Mesothelial cell of epicardium (in vitro differentiated cells): ENCODE measurements around the gene YTHDF1. TPM values are rescaled to one million over a fixed set of nuclear protein-coding genes. Genes with fewer than 3 reads are reported as not detected.

Experiments
- DNase-seq, 2 experiments: peaks; one replicate each; pipeline ENCODE4 v3.0.0; 2021; ENCODE audit warnings: low spot score in 2 of 2; ENCODE audit not compliant: unreplicated experiment in 2 of 2
- H3K27ac Mint-ChIP-seq: 2 replicates; pipeline ENCODE4 v1.8.0; 2021; ENCODE audit warnings: mixed read lengths
- H3K27me3 Mint-ChIP-seq: 2 replicates; pipeline ENCODE4 v1.8.0; 2021; ENCODE audit warnings: low read depth, mixed read lengths
- H3K36me3 Mint-ChIP-seq: 2 replicates; pipeline ENCODE4 v1.8.0; 2021; ENCODE audit warnings: mixed read lengths
- H3K4me1 Mint-ChIP-seq: 2 replicates; pipeline ENCODE4 v1.8.0; 2021; ENCODE audit warnings: mixed read lengths
- H3K4me3 Mint-ChIP-seq: 2 replicates; pipeline ENCODE4 v1.8.0; 2021; ENCODE audit warnings: mild to moderate bottlenecking, moderate library complexity, mixed read lengths
- H3K9me3 Mint-ChIP-seq: 2 replicates; pipeline ENCODE4 v1.8.0; 2021; ENCODE audit warnings: mixed read lengths
- CTCF ChIP-seq: fragments of 200-600 bp; sonication (generic); IDR thresholded peaks from one replicate; pipeline ENCODE4 v1.5.0; 2021; ENCODE audit warnings: antibody characterized with exemption; ENCODE audit not compliant: unreplicated experiment
- total RNA-seq: library from RNA; stranded (reverse); gene quantifications from 3 replicates; pipeline ENCODE4 v1.2.1, GENCODE V29; 2021

The YTHDF1 gene
- 49.3 to 52.9 TPM (median 50.1 TPM) in 3 replicates for total RNA-seq

GRCh38 chr20:63216041-63216848 is at the start of gene YTHDF1:
YTHDF1 (minus strand) TSS chr20:63216131; CDS start chr20:63215892, 239 bp downstream.
- peak; percentile 12 for TF ChIP-seq CTCF
- peaks cover 15% of the 10 kb centered on the region for H3K27me3 Mint-ChIP-seq
- H3K27ac Mint-ChIP-seq, result peak within 1 kb of the TSS; percentile 97
- H3K36me3 Mint-ChIP-seq, result peaks cover 18% of the 10 kb centered on the region
- peak within 1 kb of the TSS; percentile 95 for H3K4me3 Mint-ChIP-seq
- peak; percentile 95 to 97 for DNase-seq
- peaks cover 34% of the 10 kb centered on the region for H3K4me1 Mint-ChIP-seq
- no peaks in the 10 kb centered on the region for H3K9me3 Mint-ChIP-seq

- Mint-ChIP-seq H3K36me3 (no peaks in the 10 kb centered on the region), H3K27me3 (peaks cover 3% of the 10 kb centered on the region), H3K4me1 (peaks cover 44% of the 10 kb centered on the region), H3K4me3 (no peak overlapping the region), H3K9me3 (no peaks in the 10 kb centered on the region), H3K27ac (peak overlapping the region; percentile 80)
- TF ChIP-seq CTCF, result no peak
- no peak for DNase-seq
Observed at GRCh38 chr20:63264519-63264918, 48.6 kb upstream of the YTHDF1 start.

GRCh38 chr20:63264000-63264399 is 48.1 kb upstream of the YTHDF1 start:
- H3K9me3 Mint-ChIP-seq, result no peaks in the 10 kb centered on the region
- H3K4me3 Mint-ChIP-seq, result no peak overlapping the region
- H3K4me1 Mint-ChIP-seq, result peaks cover 49% of the 10 kb centered on the region
- TF ChIP-seq CTCF, result no peak
- peaks cover 3% of the 10 kb centered on the region for H3K27me3 Mint-ChIP-seq
- no peak overlapping the region for H3K27ac Mint-ChIP-seq
- DNase-seq, result no peak
- H3K36me3 Mint-ChIP-seq, result no peaks in the 10 kb centered on the region

- H3K36me3 Mint-ChIP-seq, result no peaks in the 10 kb centered on the region
- TF ChIP-seq CTCF, result no peak
- no peak overlapping the region for H3K27ac Mint-ChIP-seq
- peaks cover 3% of the 10 kb centered on the region for H3K27me3 Mint-ChIP-seq
- no peaks in the 10 kb centered on the region for H3K9me3 Mint-ChIP-seq
- H3K4me3 Mint-ChIP-seq, result no peak overlapping the region
- peaks cover 50% of the 10 kb centered on the region for H3K4me1 Mint-ChIP-seq
- DNase-seq, result no peak
Observed at GRCh38 chr20:63262836-63263235, 46.9 kb upstream of the YTHDF1 start.

- DNase-seq, result no peak
- TF ChIP-seq CTCF, result no peak
- peaks cover 54% of the 10 kb centered on the region for H3K4me1 Mint-ChIP-seq
- H3K27me3 Mint-ChIP-seq, result peaks cover 3% of the 10 kb centered on the region
- H3K4me3 Mint-ChIP-seq, result no peak overlapping the region
- H3K27ac Mint-ChIP-seq, result peak overlapping the region; percentile 53
- H3K9me3 Mint-ChIP-seq, result no peaks in the 10 kb centered on the region
- no peaks in the 10 kb centered on the region for H3K36me3 Mint-ChIP-seq
Observed at GRCh38 chr20:63261795-63262528, 46.0 kb upstream of the YTHDF1 start.
